Renal pelvis (tissue), 4 donors: ENCODE data around the gene CYP2A6. TPM values are rescaled to one million over a fixed set of nuclear protein-coding genes. Genes with fewer than 3 reads are reported as not detected.

ENCODE experiments used
- DNase-seq: peaks from one replicate; pipeline ENCODE4 v3.0.0-alpha.2; 2013
- polyA plus RNA-seq, 3 donors: library from polyadenylated mRNA; unstranded; fragments of 120-200 nt; gene quantifications; one replicate each; pipeline ENCODE4 v1.2.1, GENCODE V29; 2013; ENCODE audit not compliant: insufficient read length in 3 of 3

CYP2A6 gene
- polyA plus RNA-seq, 3 donors, result 0.14 to 0.57 TPM; not detected in 1

DNA sequence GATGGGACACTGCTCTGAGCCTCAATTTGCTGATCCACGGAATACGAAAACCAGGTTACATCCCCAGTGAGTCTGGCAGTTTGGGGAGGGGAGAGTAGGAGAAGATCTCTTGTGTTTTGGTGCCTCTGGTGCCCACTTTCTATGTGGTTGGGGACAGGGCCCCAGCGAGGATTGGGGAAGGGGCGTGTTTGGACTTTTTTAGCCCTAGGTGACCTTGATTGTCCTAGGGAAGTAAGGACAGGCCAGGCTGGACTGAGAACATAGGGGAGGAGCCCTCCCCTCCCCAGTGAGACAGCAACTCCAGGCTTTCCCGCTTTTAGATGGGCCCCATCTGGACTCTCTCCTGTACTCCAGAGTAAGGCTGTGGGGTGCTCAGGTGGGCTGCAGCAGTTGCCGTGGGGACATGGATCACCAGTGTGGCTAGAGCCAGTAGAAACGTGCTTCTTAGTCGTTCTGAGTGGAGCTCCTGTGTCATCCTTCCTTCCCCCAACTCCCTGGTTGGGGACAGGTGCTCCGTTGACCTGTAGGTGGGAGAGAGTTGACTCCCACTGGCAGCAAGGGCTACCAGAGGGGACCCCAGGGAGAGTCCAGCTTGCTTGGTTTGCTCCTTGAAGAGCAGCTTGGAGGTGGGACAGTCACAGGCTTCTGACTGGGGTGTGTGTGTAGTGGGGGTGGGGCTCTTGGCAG, 46.9 kb downstream of the CYP2A6 start:
- DNase-seq, result no peak

DNA sequence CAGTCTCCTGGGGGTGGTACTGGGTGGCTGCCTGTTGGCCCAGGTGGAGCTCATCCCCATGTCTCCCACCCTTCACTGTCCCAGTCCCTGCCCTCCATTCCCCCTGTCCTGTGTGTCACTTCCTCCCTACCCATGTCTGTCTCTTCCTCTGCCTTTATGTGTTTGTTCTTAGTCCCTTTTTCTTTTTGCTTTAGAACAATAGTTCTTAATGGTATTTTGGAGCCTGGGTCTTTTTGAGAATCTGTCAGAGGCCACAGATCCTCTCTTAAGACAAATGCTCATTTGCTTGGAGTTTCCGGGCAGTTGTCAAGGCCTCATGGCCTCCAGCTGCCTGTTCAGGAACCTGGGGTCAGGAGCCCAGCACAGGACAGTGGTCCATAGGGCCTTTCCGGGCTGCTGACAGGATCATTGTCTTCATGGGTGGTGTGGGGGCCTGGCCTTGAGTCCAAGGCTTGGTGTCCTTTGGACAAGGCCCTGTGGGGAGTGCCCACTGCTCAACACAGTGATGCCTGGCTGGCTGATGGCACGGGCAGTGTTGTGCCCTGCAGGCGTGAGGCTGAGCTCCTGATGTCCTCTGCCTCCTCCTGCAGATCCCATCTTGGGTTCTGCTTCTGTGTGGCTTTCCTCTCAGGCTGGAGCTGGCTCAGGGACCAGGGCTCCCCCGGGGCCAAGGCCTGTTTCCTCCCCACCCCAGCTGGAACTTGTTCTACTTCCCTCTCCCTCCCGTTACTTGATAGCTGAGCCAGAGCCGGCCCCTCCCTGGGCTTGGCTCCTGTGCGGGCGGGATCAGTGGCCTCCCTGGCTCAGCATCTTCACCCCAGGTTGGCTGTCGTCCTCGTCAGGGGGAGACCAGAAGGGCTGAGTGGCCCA, 47.7 kb downstream of the CYP2A6 start:
- no peak for DNase-seq

DNA sequence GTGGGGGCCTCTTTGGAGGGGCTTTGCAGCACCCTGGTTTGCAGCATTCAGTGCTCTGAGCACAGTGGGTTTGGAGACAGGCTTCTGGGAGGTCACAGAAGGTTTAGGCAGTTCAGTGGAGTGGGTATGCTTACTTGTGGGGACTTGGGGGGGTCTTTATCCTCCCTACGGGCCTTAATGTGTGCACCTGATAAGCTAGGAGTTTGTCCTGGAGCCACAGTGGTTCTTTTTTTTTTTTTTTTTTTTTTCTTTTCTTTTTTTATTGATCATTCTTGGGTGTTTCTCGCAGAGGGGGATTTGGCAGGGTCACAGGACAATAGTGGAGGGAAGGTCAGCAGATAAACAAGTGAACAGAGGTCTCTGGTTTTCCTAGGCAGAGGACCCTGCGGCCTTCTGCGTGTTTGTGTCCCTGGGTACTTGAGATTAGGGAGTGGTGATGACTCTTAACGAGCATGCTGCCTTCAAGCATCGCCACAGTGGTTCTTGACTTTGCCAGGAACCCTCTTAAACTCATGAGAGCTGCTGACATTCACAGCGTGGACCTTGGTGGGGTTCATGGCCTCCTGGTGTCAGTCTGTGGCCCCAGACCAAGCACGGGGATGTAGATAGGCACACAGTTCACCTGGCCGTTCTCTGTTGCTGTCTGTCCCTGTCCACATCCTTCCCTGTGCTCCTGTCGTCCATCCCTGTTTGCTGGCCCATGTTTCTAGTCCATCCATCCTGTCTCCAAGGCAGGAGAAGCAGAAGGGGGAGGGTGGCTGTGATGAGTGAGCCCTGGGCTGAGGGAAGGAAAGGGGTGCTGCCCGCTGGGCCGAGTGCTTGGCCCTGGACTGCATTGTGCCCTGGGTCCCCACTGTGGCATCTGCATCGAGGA, 48.6 kb downstream of the CYP2A6 start:
- no peak for DNase-seq

DNA sequence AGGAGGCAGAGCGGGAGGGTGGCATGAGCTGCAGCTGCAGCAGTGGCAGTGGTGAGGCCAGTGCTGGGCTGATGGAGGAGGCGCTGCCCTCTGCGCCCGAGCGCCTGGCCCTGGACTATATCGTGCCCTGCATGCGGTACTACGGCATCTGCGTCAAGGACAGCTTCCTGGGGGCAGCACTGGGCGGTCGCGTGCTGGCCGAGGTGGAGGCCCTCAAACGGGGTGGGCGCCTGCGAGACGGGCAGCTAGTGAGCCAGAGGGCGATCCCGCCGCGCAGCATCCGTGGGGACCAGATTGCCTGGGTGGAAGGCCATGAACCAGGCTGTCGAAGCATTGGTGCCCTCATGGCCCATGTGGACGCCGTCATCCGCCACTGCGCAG, 49.3 kb downstream of the CYP2A6 start:
- no peak for DNase-seq

DNA sequence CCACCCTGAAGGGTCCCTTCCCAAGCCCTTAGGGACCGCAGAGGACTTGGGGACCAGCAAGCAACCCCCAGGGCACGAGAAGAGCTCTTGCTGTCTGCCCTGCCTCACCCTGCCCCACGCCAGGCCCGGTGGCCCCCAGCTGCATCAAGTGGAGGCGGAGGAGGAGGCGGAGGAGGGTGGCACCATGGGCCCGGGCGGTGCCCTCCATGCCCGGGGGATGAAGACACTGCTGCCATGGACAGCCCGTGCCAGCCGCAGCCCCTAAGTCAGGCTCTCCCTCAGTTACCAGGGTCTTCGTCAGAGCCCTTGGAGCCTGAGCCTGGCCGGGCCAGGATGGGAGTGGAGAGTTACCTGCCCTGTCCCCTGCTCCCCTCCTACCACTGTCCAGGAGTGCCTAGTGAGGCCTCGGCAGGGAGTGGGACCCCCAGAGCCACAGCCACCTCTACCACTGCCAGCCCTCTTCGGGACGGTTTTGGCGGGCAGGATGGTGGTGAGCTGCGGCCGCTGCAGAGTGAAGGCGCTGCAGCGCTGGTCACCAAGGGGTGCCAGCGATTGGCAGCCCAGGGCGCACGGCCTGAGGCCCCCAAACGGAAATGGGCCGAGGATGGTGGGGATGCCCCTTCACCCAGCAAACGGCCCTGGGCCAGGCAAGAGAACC, 49.8 kb downstream of the CYP2A6 start:
- DNase-seq, result no peak

DNA sequence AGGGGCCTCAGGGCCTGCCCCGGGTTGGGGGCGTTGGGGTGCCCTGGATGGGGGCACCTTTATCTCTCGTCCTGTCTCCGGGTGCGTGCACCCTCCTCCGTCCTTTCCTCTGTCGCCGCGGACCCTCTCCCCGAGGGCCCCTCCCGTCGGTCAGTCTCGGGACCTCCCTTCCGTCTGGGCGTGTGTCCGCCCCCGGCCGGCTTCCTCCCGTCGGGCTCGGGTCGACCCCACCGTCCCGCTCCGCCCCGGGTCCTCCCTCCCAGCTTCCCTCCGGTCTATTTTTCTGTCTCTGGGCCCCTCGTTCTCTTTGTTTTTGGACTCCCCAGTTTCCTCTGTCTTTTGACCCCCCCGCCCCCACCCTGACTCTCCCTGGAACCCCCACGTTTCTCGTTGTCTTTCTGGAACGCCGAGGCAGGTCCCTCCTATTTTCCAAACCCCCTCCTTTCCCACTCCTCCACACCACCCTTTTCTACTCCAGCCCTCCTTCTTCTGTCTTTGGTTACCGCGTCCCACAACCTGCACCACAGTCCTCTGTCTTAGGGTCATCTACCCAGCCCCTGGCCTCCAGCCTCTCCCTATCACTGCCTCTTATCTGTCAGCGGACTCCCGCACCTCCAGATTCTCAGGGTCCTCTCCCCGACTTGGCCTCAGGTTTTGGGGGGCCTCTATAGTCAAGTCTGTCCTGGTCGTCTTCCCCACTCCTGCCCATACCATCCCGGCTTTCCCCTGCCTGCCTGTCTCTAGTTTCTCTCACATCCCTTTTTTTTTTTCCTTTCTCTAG, 50.5 kb downstream of the CYP2A6 start:
- DNase-seq, result no peak

DNA sequence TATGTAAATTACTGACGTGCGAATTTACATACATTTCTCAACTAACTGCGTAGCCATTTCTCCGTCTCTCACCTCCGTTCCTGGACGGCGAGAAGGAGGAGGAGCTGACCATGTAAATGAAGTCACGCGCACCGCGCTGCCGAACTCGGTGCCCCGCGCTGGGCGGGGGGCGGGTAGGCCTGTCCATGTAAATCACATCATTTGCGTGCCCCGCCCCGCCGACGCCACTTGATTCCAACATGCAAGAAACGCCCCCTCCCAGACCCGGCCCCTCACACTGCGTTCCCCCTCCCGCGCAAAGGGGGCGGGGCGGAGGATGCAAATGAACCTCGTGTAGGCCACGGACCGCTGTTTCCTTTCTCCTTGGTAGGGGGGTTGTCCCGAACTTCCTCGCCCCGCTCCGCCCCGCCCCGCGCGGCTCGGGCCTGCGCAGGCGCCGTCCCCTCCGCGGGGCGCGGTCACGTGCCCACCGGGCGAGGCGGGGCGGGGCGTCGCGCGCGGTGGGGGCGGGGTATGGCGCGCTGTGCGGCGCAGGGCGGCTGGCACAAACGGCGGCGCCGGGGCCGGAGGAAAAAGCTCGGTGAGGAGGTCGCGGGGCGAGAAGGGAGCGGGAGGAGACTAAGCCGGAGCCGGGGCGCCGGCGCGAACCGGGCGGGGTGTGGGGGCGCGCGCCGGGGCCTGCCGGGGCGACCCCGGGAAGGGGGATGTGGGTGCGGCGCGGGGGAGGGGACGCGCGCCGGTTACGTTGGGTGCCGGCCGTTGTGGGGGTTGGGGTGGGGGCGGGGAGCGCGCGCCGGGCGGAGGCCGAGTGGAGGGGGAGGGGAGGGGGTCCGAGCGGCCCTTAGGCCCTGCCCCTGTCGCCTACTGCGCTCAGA, 51.3 kb downstream of the CYP2A6 start, which contains the start of gene EGLN2:
Gene EGLN2, plus strand, starts transcription at position 509 of the 875 bp plus-strand sequence. CDS start 1,382 bp downstream, outside the sequence.
- peak; percentile 100 for DNase-seq

DNA sequence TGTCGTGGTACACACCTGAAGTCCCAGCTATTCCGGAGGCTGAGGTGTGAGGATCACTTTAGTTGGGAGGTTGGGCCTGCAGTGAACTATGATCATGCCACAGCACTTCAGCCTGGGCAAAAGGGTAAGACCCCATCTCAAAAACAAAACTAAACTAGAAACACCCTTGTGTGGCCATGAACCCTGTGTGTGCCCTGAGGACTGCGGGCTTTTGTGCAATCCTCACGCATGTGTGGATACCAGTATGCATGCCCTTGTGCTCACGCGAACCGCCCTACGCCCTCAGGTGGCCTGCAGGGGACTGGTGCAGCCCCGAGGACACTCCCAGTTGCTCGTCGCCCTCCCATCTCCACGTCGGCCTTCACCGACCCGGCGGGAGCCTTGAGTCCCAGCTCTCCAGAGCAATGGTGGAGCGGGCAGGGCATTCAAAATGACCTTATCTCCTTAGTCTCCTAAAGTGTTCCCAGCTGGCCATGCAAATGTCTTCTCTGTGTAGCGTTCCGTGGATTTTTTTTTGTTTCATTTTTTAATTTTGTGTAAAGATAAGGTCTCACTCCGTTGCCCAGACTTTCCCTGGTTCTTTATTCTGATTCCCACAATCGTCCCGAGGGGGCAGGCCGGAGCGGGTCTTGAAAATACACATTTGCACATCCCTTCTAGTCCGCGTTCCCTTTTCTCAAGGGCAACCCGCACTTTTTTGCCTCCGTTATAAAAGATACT, 52.1 kb downstream of the CYP2A6 start:
- DNase-seq, result no peak

DNA sequence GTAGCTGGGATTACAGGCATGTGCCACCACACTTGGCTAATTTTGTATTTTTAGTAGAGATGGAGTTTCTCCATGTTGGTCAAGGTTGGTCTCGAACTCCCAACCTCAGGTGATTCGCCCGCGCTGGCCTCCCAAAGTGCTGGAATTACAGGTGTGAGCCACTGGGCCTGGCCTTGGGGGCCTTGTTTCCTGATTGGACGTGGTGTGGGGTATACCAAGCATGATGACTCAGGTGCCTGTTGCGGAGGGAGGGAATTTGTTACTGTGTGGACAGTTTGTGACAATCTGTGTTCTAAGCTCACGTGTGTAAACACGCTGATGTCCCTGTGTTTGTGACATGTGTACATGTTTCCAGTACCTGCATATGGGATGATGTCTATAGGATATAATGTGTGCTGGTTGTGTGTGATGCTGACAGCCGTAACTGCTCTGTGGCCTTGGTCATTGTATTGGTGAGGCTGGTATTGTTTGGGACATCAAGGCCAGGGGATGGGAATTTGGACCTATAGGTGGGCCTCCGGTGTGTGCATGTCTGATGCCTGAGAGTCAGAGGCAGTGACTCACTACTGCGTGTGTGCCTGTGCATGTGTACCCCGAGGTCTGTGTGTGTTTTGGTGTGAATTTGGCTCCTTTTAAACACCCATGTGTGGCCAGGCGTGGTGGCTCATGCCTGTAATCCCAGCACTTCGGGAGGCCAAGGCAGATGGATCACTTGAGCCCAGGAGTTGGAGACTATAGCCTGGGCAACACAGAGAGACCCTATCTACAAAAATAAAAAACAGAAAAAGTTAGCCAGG, 52.9 kb downstream of the CYP2A6 start:
- no peak for DNase-seq

Other genes with a start within 250 kb of the CYP2A6 start
- gene LTBP4, start 249.1 kb downstream of the CYP2A6 start, polyA plus RNA-seq, result 100 to 1,000 TPM; 225 to 341 (median 273) TPM
- gene NUMBL, start 159.8 kb downstream of the CYP2A6 start, polyA plus RNA-seq, result 10 to 100 TPM; 15.0 to 16.5 (median 16.4) TPM
- gene COQ8B, start 133.6 kb downstream of the CYP2A6 start, polyA plus RNA-seq, result 10 to 100 TPM; 39.0 to 52.7 (median 49.0) TPM
- 10 to 100 TPM; 14.8 to 16.9 (median 16.8) TPM for gene ITPKC, start 133.3 kb downstream of the CYP2A6 start, polyA plus RNA-seq
- 10 to 100 TPM; 16.9 to 19.7 (median 18.8) TPM for gene ACTMAP, start 100.0 kb downstream of the CYP2A6 start, polyA plus RNA-seq
- 100 to 1,000 TPM; 112 to 138 (median 130) TPM for gene SNRPA, start 99.2 kb downstream of the CYP2A6 start, polyA plus RNA-seq
- gene MIA, start 74.9 kb downstream of the CYP2A6 start, polyA plus RNA-seq, result 1 to 10 TPM in 2 of 3 donors, under 1 TPM in 1; 0.30 to 5.0 (median 2.5) TPM
- gene RAB4B, start 72.2 kb downstream of the CYP2A6 start, polyA plus RNA-seq, result 10 to 100 TPM in 2 of 3 donors, 1 to 10 TPM in 1; 9.8 to 11.1 (median 10.6) TPM
- 10 to 100 TPM; 72.6 to 85.6 (median 84.7) TPM for gene EGLN2, start 51.3 kb downstream of the CYP2A6 start, polyA plus RNA-seq
- gene CYP2A7, start 31.8 kb upstream of the CYP2A6 start, polyA plus RNA-seq, result under 1 TPM; 0.09 to 0.29 (median 0.27) TPM
- gene CYP2B6, start 140.8 kb upstream of the CYP2A6 start, polyA plus RNA-seq, result 1 to 10 TPM; 2.0 to 3.3 (median 3.0) TPM
- gene CYP2A13, start 238.0 kb upstream of the CYP2A6 start, polyA plus RNA-seq, result not detected